Anterior cingulate cortex (tissue), 58 donors: Measurements from ENCODE around the gene RHEBL1.

Experiments
- DNase-seq, 58 donors: peaks; one replicate each; lab custom pipeline; 2025; lab: John Stamatoyannopoulos, UW

The RHEBL1 gene

GRCh38 chr12:49057888-49058287, 11.9 kb downstream of the RHEBL1 start:
- DNase-seq, result no peak

GRCh38 chr12:49055978-49056754, 13.6 kb downstream of the RHEBL1 start:
- DNase-seq, result peak in 37 of 58 donors; percentile 10 to 82 (median 35)

GRCh38 chr12:49055092-49055491, 14.7 kb downstream of the RHEBL1 start:
- DNase-seq, result no peak

GRCh38 chr12:49054524-49054923, 15.3 kb downstream of the RHEBL1 start:
- no peak for DNase-seq

- DNase-seq, result no peak
Measured at GRCh38 chr12:49054096-49054495, 15.7 kb downstream of the RHEBL1 start.

- no peak for DNase-seq
Measured at GRCh38 chr12:49052451-49053208, 17.1 kb downstream of the RHEBL1 start.

GRCh38 chr12:49051777-49052438, 17.9 kb downstream of the RHEBL1 start:
- no peak for DNase-seq

- DNase-seq, result no peak
Measured at GRCh38 chr12:49051373-49051764, 18.4 kb downstream of the RHEBL1 start.

GRCh38 chr12:49050507-49051372, 19.0 kb downstream of the RHEBL1 start:
- no peak for DNase-seq

GRCh38 chr12:49049566-49050224, 20.1 kb downstream of the RHEBL1 start:
- DNase-seq, result peak in 1 of 58 donors; percentile 9

GRCh38 chr12:49048953-49049352, 20.8 kb downstream of the RHEBL1 start:
- DNase-seq, result no peak

- no peak for DNase-seq
Measured at GRCh38 chr12:49046129-49046895, 23.5 kb downstream of the RHEBL1 start.

GRCh38 chr12:49044660-49045059, 25.1 kb downstream of the RHEBL1 start:
- no peak for DNase-seq

- DNase-seq, result peak in 29 of 58 donors; percentile 3 to 68 (median 25)
Measured at GRCh38 chr12:49043856-49044258, 25.9 kb downstream of the RHEBL1 start.

GRCh38 chr12:49043241-49043640, 26.5 kb downstream of the RHEBL1 start:
- no peak for DNase-seq

GRCh38 chr12:49041881-49042484, 27.8 kb downstream of the RHEBL1 start:
- DNase-seq, result no peak

- DNase-seq, result no peak
Measured at GRCh38 chr12:49041036-49041880, 28.5 kb downstream of the RHEBL1 start.
